ENCODE measurements around the gene TAX1BP1. TPM values are rescaled to one million over a fixed set of nuclear protein-coding genes. Genes with fewer than 3 reads are reported as not detected.

TAX1BP1 gene
- total RNA-seq, 2 experiments from 2014 or later = 27.9 to 49.7 TPM

- BruUV-seq (replicated peaks) = no TSS peak
- no peak overlapping the region for H2AFZ ChIP-seq (ENCODE audit: low read length)
- no peak overlapping the region for H3K27ac ChIP-seq (ENCODE audit: low read depth, low read length, poor library complexity, severe bottlenecking)
- no peaks in the 10 kb centered on the region for H4K20me1 ChIP-seq (ENCODE audit: insufficient read depth, low read length)
- no peaks in the 10 kb centered on the region for H3K9me2 ChIP-seq (ENCODE audit: insufficient read depth, low read length)
- peaks cover 20% of the 10 kb centered on the region; the same call in 1 of the 2 replicates for H3K36me3 ChIP-seq (ENCODE audit: insufficient read depth, low read length)
- H3K79me2 ChIP-seq (ENCODE audit: insufficient read depth, low read depth, low read length) = no peaks in the 10 kb centered on the region
- ChIA-PET POLR2A (no interaction called here), CTCF (ENCODE audit: unreplicated experiment) (no interaction called here)
- DNase-seq (ENCODE audit: low spot score) = no peak
- H3K4me2 ChIP-seq (ENCODE audit: low read length) = no peak overlapping the region
- no peaks in the 10 kb centered on the region for H3K4me1 ChIP-seq (ENCODE audit: insufficient read depth, low read length, poor library complexity, severe bottlenecking)
- no peaks in the 10 kb centered on the region for H3K9me3 ChIP-seq (ENCODE audit: low read length)
- TF ChIP-seq EZH2phosphoT487 (IDR thresholded peaks at IDR 0.05; ENCODE audit: borderline replicate concordance, low read depth, low read length) (no peak), CTCF (conservative IDR thresholded peaks at IDR 0.05; ENCODE audit: low read length) (no peak)
- intact Hi-C loops (cut with micrococcal nuclease; ENCODE audit: unreplicated experiment) = no loop called here
- H3K4me3 ChIP-seq (ENCODE audit: low read depth, low read length, poor library complexity, severe bottlenecking) = no peak overlapping the region
Observed at GRCh38 chr7:27840760-27841364, 100.9 kb downstream of the TAX1BP1 start.

GRCh38 chr7:27842094-27842692 is 102.2 kb downstream of the TAX1BP1 start:
- ChIA-PET CTCF (ENCODE audit: unreplicated experiment) (no interaction called here), POLR2A (interaction anchor here (0.5 to 0.6 kb wide), 2 partner anchors 10 to 376 kb away, joined by 4 to 5 read pairs; no protein-coding TSS in a partner anchor)
- Histone ChIP-seq H4K20me1 (ENCODE audit: insufficient read depth, low read length) (no peaks in the 10 kb centered on the region), H3K4me1 (ENCODE audit: insufficient read depth, low read length, poor library complexity, severe bottlenecking) (no peaks in the 10 kb centered on the region), H3K4me2 (ENCODE audit: low read length) (no peak overlapping the region), H3K36me3 (ENCODE audit: insufficient read depth, low read length) (peaks cover 10% of the 10 kb centered on the region; the same call in 1 of the 2 replicates), H3K4me3 (ENCODE audit: low read depth, low read length, poor library complexity, severe bottlenecking) (no peak overlapping the region), H3K27ac (ENCODE audit: low read depth, low read length, poor library complexity, severe bottlenecking) (no peak overlapping the region), H3K9me3 (ENCODE audit: low read length) (no peaks in the 10 kb centered on the region), H2AFZ (ENCODE audit: low read length) (no peak overlapping the region), H3K79me2 (ENCODE audit: insufficient read depth, low read depth, low read length) (no peaks in the 10 kb centered on the region), H3K9me2 (ENCODE audit: insufficient read depth, low read length) (no peaks in the 10 kb centered on the region)
- TF ChIP-seq EZH2phosphoT487 (IDR thresholded peaks at IDR 0.05; ENCODE audit: borderline replicate concordance, low read depth, low read length) = no peak
- no peak for TF ChIP-seq CTCF (conservative IDR thresholded peaks at IDR 0.05; ENCODE audit: low read length)
- intact Hi-C loops (cut with micrococcal nuclease; ENCODE audit: unreplicated experiment) = no loop called here
- BruUV-seq (replicated peaks) = no TSS peak
- DNase-seq (ENCODE audit: low spot score) = no peak

GRCh38 chr7:27842851-27843250 is 102.9 kb downstream of the TAX1BP1 start:
- peaks cover 10% of the 10 kb centered on the region; the same call in 1 of the 2 replicates for H3K36me3 ChIP-seq (ENCODE audit: insufficient read depth, low read length)
- no peak overlapping the region for H2AFZ ChIP-seq (ENCODE audit: low read length)
- H3K4me1 ChIP-seq (ENCODE audit: insufficient read depth, low read length, poor library complexity, severe bottlenecking) = no peaks in the 10 kb centered on the region
- no peaks in the 10 kb centered on the region for H3K9me2 ChIP-seq (ENCODE audit: insufficient read depth, low read length)
- CTCF ChIA-PET (ENCODE audit: unreplicated experiment) = no interaction called here
- no peaks in the 10 kb centered on the region for H3K9me3 ChIP-seq (ENCODE audit: low read length)
- H3K79me2 ChIP-seq (ENCODE audit: insufficient read depth, low read depth, low read length) = no peaks in the 10 kb centered on the region
- H3K27ac ChIP-seq (ENCODE audit: low read depth, low read length, poor library complexity, severe bottlenecking) = no peak overlapping the region
- no peaks in the 10 kb centered on the region for H4K20me1 ChIP-seq (ENCODE audit: insufficient read depth, low read length)
- no peak for TF ChIP-seq EZH2phosphoT487 (IDR thresholded peaks at IDR 0.05; ENCODE audit: borderline replicate concordance, low read depth, low read length)
- no peak for TF ChIP-seq CTCF (conservative IDR thresholded peaks at IDR 0.05; ENCODE audit: low read length)
- H3K4me2 ChIP-seq (ENCODE audit: low read length) = no peak overlapping the region
- DNase-seq (ENCODE audit: low spot score) = no peak
- BruUV-seq (replicated peaks) = no TSS peak
- intact Hi-C loops (cut with micrococcal nuclease; ENCODE audit: unreplicated experiment) = no loop called here
- POLR2A ChIA-PET = interaction anchor here (0.6 kb wide), 1 partner anchor 9 kb away, joined by 5 read pairs; no protein-coding TSS in a partner anchor
- no peak overlapping the region for H3K4me3 ChIP-seq (ENCODE audit: low read depth, low read length, poor library complexity, severe bottlenecking)

Measured in OCI-LY7 (cell line).